GM18858 (cell line): ENCODE measurements around the gene TOM1L2.

ENCODE experiments used
- ATAC-seq: cut with Tn5 transposase; IDR thresholded peaks from one replicate; pipeline ENCODE4 v1.9.1; 2021; ENCODE audit not compliant: unreplicated experiment

Gene TOM1L2

GRCh38 chr17:17823433-17824118 is 148.6 kb downstream of the TOM1L2 start:
- ATAC-seq = peak; percentile 38

- no peak for ATAC-seq
These were observed 149.6 kb downstream of the TOM1L2 start for GRCh38 chr17:17822616-17823015.

- no peak for ATAC-seq
These were observed 150.0 kb downstream of the TOM1L2 start for GRCh38 chr17:17822189-17822588.

- no peak for ATAC-seq
These were observed 151.6 kb downstream of the TOM1L2 start for GRCh38 chr17:17820463-17821158.

DNA sequence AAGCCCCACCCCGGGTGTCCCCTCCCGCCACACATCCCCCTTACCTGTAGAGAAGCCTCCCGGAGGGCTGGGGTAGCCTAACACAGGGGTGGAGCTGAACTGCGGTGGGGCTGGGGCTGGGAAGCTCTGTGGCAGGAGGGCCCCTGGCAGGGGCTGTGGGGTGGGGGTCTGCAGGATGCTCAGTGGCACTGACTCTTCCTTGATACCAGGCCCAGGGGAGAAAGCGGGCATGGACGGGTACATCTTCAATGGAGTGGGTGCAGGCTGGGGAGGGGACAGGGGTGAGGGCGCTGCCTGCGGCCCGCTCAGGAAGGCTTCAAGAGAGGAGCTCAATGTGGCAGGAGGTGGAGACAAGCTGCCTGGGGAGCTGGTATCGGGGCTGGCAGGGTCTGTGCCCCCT is 152.2 kb downstream of the TOM1L2 start:
- no peak for ATAC-seq

- peak; percentile 56 for ATAC-seq
These were observed 152.6 kb downstream of the TOM1L2 start for GRCh38 chr17:17819561-17819995.

GRCh38 chr17:17819111-17819510 is 153.1 kb downstream of the TOM1L2 start:
- ATAC-seq = no peak

- no peak for ATAC-seq
These were observed 154.1 kb downstream of the TOM1L2 start for GRCh38 chr17:17818088-17818526.

GRCh38 chr17:17817552-17817947 is 154.7 kb downstream of the TOM1L2 start:
- no peak for ATAC-seq

GRCh38 chr17:17816831-17817551 is 155.2 kb downstream of the TOM1L2 start:
- ATAC-seq = no peak

- no peak for ATAC-seq
These were observed 155.9 kb downstream of the TOM1L2 start for GRCh38 chr17:17816240-17816814.

GRCh38 chr17:17815436-17816200 is 156.6 kb downstream of the TOM1L2 start:
- no peak for ATAC-seq

GRCh38 chr17:17815062-17815406 is 157.2 kb downstream of the TOM1L2 start:
- no peak for ATAC-seq

DNA sequence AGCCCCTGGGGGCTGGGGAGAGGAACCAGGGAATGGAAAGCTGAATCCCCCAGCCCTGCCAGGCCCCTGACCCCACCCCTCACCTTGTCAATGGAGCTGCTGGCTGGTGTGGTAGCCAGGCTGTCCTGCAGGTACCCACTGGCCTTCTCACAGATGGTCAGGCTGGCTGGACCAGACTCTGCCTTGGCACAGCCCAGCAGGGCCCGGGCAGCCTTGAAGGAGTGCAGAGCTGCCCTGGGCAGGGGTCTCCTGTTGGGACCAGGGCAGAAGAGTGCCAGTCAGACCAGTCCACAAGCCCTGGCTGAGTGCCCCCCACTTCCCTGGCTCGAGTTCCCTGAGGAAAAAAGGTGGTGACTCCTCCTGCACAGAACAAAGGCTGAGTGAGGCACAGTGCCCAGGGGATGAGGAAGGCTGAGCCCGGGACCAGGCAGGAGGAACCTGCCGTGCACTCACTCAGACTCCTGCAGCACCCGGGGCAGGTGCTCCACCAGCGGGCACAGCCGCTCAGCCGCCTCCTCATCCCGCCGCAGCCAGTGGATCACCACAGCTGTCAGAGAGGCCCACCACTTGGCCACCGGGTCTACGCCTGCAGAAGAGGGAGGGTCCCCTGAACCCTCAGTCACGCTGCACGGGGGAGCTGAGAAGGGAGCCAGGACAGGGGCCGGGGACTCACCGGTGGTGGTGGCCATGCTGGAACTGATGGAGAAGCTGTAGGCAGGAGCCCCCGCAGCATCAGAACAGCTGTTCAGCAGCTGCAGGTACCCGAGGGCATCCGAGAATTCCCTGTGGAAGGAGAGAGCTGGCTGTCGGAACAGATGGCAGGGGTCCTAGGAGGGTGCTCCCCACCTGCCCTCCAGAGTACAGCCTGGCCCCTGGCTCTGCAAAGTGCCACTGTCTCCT is 157.8 kb downstream of the TOM1L2 start:
- no peak for ATAC-seq

DNA sequence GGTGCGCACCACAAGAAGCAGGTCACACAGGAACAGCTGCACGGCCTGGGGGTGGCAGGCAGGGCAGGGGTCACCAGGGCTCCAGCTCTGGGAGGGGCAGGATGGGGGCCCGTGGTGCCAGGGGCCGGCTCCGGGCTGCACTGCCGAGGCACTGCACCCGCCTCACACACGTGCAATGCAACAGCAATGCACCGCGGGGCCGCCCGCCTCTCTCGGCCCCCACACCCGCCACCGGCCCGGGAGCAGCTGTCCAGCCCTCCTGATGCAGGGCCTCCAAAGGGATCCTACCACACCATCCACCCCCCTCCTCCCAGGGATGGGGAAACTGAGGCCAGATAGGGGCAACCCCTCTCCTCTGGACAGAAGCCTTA is 158.5 kb downstream of the TOM1L2 start:
- ATAC-seq = no peak

DNA sequence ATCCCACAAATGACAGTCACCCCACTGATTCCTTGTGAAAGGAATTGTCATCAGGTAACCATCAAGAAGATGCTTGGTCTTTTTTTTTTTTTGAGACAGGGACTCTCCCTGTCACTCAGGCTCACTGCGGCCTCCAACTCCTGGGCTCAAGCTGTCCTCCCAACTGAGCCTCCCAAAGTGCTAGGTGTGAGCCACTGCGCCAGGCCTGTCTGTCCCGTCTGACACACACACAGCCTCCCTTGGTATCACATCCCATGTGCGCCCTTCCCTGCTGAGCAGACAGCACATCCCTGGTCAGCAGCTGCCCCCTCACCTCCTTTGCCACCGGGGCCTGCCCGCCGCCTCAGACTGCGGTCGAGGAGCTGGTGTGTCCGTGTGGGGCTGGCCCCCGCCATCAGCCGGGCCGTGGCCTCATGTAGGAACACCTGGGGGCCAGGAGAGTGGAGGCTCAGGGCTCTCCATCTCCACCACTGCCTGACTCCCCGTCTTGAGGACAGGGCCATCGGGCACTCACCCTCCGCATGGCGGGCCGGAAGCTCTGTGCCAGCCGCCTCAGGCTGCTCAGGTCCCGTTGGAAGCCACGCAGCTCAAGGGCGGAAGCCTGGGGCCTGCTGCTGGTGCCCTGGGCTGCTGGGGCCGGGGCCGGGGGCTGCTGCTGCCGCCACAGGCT is 159.0 kb downstream of the TOM1L2 start:
- no peak for ATAC-seq

DNA sequence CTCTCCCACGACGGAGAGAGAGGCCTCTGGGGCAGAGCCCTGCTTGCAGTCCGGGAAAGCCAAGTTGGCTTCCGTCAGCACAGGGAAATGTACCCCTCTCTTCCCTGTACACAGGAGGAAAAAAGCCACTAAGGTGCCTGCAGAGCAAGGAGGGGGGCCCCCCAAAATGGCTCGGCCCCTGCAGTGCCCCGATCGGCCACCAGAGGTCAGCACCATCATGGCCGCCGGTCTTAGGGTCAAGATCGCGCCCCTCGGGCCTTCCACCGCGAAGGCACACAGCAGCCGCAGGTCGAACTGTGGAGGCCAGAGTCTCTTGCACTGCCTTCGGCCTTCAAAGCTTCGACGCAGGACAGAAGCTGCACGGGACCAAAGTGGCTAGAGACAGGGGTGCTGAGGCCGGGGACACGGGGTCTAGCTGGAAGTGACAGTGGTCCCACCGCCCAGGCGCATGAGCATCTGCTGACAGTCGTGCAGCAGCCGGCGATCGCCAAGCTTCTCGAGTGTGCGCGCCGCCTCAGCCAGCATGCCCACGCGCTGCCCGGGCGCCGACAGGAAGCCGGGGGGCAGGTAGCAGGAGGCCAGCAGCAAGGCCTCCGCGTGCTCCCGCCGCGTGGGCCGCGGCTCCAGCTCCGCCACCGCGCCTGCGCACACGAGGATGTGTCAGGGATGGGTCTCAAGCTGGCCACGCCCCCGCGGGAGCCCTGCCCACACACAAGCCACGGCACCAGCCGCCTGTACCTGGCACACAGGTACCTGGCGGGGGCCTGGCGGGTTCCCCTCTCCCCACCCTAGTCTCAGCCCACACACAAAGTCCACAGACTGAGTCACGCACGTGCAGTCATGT is 159.8 kb downstream of the TOM1L2 start:
- no peak for ATAC-seq

GRCh38 chr17:17811381-17812210 is 160.6 kb downstream of the TOM1L2 start:
- ATAC-seq = no peak
